Stimulated activated naive CD4-positive, alpha-beta T cell treated with Interleukin-2 at 50 U/mL for 16 hours (primary cell): ENCODE measurements around the gene CHRM4.

ENCODE experiments used
- DNase-seq: peaks from one replicate; lab custom pipeline; 2025; lab: John Stamatoyannopoulos, UW

The CHRM4 gene

DNA sequence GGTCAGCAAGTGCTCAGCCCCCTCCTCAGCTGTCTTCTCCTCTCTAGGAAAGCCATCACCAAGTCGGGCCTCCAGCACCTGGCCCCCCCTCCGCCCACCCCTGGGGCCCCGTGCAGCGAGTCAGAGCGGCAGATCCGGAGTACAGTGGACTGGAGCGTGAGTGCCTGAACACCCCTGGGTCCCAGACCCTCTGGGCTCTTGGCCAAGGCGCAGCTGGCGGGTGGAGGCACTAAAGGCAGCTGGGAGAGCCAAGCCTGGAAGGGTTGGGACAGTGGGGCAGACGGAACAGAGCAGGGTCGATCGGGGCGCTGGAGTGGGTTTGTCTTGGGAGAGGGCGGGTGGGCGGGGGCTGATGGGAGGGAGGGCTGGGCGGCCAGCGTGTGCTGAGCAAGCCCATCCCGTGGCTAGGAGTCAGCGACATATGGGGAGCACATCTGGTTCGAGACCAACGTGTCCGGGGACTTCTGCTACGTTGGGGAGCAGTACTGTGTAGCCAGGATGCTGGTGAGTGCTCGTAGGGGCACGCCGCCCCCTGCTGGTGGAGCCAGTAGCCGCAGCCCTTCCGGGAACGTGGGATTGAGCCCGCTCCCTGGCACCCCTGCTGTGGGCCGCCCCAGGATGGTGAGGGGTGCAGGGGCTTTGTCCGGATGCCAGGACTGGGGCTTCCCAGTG, 24.2 kb downstream of the CHRM4 start:
- peak; percentile 59 for DNase-seq

DNA sequence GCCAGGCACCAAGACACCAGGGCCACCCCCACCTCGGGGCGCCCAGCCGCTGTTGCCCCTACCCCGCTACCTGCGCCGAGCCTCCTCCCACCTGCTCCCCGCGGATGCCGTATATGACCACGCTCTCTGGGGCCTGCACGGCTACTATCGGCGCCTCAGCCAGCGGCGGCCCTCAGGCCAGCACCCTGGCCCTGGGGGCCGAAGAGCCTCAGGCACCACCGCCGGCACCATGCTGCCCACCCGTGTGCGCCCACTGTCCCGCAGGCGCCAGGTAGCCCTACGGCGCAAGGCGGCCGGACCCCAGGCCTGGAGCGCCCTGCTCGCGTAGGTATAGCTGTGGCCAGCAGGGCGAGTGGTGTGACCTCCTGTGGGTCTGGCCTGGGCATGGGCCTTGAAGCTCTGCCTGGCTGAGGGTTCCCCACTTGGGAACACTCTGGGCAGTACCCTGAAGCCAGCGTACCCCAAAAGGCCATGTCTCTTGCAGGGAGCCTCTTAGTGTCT, 24.9 kb downstream of the CHRM4 start:
- DNase-seq, result no peak

GRCh38 chr11:46366260-46366659, 25.3 kb downstream of the CHRM4 start:
- DNase-seq, result no peak

- no peak for DNase-seq
These were observed 26.8 kb downstream of the CHRM4 start for GRCh38 chr11:46364791-46365190.

- no peak for DNase-seq
These were observed 27.5 kb downstream of the CHRM4 start for GRCh38 chr11:46364056-46364455.

DNA sequence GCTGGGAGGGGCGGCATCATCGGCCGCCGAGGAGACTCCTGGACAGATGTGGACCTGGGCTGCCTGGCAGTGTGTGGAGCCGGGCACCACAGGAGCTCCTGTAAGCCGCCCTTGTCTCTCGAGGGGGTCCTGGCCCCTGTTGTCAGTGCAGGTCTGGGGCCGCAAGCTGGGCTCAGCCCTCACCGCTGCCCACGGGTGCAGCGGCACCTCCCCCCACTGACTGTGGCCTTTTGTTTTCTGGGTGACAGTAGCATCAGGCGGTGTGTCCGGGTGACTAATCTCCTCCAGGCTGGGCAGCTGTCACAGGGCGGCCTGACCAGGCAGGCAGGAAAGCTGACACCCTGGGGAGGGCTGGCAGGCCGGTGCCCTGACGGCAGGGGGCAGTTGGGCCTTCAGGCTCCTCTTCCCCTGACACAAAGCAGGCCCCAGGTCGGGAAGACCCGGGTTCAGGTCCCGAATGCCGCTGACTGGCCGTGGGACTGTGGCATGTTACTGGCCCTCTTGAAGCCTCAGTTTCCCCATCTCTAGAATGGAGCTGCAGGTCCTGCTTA, 28.0 kb downstream of the CHRM4 start:
- DNase-seq, result no peak

- DNase-seq, result no peak
These were observed 28.6 kb downstream of the CHRM4 start for GRCh38 chr11:46363031-46363407.

GRCh38 chr11:46362156-46363030, 29.2 kb downstream of the CHRM4 start:
- no peak for DNase-seq

DNA sequence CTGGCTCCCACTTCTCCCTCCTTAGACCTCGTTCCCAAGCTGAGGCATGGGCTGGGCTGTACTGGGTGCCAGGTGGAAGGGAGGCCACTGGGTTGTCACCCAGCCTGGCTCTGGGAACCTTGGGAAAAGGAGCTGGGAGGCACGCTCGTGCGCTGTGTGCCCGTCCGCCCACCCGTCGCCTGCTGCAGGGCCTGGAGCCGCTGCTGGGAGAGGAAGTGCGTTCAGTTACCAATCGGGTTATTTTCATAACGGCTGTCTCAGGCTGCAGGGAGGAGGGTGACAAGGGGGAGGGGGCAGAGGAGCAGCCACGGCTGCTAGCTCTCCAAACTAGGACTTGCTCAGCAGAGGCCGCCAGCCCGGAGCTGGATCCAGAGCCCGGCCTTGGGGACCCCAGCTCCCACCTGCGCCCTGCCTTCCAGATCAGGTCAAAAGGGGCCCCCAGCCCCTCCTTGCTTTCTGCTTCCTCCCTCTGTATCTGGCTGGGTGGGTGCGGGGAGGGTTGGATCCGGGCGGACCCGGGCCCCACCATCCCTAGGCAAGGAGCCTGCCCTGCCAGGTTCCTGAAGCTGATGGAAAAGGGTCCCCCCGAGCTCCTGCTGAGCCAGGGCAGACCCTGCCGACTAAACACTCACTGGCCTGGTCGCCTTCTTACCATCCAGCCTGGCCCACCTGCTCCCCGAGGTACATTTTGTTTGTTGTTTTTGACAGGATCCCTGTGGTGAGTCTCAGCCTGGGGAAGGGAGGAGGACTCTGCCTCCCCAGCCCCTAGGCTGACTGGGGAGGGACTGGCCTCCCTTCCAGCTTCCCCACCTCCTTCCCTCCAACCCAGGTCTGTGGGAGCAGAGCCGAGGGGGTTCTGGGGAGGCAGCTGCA, 30.1 kb downstream of the CHRM4 start:
- DNase-seq, result peak; percentile 61

DNA sequence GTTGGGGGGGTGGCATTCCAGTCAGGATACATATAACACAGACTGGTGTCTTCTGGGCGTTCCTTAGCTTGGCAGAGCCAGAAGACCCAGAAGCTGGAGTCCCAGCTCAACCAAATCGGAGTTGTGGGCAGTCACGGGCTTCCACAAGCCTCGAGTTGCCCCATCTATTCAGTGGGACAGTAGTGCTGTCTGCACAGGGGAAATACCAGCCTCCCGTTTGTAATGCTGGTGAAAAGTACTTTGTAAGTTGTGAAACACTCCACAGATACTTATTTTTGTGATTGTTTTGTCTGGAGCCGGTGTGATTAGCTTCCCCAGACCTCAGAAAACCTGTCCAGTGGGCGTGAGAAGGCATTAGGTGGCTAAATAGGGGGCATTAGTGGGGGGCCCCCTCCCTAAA, 30.7 kb downstream of the CHRM4 start:
- no peak for DNase-seq

- no peak for DNase-seq
These were observed 31.6 kb downstream of the CHRM4 start for GRCh38 chr11:46359953-46360352.

DNA sequence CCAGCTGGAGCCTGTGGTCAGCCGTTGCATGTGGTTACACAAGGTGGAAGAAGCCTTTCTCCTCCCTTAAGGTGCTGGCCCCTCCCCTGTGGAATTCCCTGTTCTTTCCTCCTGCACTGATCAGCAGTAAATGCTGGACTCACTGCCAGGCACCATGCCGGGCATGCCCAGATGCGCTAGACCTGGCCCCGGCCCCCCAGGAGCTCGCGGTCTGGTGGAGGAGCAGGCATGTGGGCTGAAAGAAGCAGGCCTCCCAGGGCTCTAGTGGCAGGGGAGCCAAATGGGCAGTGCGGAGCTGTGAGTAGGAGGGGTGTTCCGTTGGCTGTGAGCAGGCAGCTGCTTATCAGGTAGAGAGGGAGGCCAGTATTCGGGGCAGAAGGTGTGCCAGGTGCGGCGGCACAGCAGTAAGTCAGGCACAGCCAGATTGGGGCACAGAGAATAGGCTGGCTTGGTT, 34.1 kb downstream of the CHRM4 start:
- no peak for DNase-seq

DNA sequence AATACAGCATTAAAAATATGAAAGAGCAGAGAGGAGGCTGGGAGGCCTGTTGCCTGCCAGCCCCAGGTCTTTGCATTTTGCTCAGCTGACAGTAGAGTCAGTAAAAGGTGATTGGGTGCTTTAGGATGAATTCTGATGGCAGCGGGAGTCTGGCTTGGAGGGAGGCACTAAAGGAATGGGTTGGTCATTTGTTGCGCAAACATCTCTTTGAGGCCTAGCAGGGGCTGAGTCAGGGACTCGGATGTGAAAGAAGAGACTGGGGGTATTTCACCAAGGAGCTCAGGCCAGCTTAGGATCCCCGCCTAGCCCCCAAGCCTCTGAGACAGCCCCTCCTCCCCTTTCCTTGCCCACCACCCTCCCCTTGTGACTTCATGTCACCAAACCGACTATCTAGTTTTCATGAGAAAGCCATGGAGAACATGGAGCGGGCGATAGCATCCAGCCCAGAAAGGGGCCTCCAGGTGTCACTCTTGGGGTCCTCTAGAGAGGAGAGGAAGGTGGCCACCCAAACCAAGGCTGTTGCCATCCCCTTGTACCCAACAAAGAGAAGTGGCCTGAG, 34.6 kb downstream of the CHRM4 start:
- DNase-seq, result no peak

DNA sequence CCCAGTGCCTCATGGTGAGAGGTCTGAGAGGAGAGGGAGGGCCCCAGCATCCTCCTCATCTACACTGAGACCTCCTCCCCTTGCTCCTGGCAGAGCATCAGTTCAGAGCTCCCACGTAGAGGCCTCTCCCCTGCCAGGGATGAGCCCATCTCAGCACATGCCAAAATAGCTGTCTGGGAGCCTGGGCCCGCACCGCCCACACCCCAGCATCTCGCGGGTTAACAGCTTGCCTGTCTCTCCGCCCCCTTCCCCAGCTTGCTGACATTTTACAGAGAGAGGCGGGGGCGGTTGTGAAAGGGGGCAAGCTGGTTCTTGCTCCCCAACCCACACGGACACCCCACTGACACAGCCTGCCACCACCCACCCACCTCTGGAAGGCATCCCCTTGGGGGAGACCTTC, 37.9 kb downstream of the CHRM4 start:
- DNase-seq, result peak; percentile 45

DNA sequence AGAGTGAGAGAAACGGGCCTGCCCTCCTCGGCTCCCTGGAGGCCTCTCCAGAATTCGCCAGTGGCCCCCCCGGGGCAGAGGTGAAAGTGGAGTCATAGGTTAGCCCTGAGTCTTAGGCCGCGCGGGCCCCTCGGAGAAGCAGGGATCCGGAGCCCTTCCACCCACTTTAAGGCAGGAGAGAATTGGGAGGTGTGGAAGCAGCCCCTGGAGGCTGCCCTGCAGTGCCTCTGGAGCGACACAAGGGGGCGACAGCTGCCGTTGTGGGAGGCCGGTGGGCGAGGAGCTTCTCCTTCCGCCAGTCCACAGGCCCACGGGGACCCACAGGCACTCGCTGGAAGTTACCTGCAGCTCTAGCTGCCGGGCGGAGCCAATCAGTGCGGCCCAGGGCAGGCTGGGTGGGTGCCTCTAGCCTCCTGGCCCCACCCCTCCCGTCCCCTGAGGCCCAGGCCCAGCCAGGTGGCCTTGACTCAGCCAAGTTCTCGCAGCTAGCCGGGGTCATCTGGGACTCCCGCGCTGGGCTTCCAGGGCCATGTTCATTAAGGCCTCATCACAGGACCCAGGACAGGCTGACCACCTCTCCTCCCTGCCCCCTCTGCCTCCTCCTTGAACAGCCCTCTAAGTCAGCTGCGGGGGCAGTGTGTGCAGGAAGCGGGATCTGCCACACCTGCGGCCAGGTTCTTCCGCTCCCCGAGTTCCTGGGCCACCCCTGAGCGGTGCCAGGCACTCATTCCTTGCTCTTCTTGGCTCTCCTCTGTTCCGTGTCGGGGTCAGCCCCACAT, 39.3 kb downstream of the CHRM4 start:
- DNase-seq, result peak; percentile 75

DNA sequence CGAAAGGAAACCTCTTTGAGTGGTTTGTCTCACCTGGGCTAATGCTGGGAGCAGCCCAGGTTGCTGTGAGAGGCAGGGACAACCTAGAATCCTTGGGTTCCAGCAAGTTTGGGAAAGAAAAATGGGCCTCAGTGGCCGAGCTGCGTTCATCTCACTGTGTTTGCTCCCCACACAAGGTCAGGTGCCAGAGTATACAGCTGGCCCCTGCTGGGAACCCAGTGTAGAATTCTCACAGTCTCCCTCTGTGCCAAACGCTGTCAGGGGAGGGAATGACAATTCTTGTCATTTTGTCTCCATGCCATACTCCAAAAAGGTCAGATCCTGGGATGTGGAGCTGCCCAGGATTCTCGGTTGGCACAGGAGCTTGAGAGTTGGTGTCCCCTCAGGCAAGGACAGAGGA, 40.0 kb downstream of the CHRM4 start:
- DNase-seq, result no peak

DNA sequence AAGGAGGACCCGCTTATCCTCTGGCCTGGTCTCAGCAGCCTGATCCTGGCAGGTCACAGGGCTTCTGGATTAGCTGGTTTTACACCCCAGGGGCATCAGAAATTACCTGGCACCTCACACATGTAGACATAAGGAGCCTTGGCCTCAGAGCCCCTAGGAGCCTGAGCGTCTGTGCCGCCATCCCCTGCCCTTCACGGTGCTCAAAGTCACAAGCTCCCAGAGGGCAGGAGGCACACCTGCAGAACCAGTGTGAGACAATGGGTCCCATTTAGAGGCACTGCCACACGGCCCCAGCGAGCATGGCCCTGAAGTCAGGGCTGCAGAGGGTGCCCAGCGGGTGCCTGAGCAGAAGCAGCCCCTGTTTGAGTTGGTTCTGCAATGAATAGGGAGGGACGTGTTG, 40.4 kb downstream of the CHRM4 start:
- no peak for DNase-seq

DNA sequence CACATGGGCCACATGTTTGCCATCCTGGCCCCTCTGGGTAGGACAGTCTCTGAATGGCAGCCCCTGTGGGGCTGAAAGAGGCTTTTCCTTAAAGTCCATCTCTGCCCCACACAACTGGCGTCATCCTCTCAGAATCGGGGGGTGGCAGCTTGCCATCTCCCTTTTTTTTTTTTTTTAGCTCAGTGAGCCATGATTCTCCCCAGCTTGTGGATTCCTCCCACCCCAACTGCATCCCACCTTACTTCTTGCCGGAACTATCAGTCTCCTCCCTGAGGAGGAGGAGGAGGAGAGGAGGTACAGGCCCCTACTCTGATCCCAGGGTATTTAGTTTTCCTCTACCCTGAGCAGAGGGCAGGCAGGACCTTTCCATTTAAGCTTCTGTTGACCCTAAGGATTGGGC, 40.9 kb downstream of the CHRM4 start:
- DNase-seq, result no peak

DNA sequence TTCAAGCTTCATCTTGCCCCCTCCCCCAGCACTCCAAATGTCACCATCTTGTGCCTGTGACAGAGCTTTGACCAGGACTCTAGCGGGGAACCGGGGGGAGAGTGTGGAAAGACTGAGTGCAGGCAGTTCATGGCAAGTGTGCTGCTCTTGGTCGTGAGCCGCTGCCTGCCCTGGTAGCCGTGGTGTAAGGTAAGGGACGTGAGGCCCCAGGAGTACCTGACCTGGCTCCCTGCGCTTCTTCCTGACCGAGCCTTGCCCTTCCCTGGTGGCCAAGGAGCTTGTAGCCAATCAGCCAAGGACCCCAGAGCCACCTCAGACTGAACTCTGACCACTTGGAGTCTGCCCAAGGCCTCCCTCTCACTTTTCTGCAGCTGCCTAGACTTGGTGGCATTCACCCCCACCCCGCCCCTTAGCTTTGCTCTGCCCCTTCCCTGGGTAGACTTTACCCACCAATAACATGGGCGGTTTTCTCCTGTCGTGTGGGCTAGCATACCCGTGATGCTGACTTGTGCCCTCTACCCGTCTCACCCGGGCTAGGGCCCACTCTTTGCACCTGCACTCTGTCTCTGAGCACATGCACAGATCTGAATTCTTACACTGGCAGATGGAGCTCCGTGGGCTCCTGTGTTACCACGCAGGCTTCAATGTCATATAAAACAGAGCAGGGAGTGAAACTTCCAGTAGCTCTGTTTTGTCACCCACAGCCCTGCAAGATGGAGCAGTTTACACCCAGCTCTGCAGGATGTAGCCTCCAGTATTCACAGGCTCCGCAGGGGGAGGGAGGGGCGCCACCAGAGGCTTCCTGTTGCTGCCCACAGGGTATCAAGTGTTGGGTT, 42.8 kb downstream of the CHRM4 start:
- DNase-seq, result peak; percentile 44
